Right hindlimb (tissue), 1 donor: ENCODE measurements around the gene ENAH.

ENCODE experiments used
- DNase-seq: peaks from one replicate; pipeline ENCODE4 v3.0.0-alpha.2; 2018

Gene ENAH

DNA sequence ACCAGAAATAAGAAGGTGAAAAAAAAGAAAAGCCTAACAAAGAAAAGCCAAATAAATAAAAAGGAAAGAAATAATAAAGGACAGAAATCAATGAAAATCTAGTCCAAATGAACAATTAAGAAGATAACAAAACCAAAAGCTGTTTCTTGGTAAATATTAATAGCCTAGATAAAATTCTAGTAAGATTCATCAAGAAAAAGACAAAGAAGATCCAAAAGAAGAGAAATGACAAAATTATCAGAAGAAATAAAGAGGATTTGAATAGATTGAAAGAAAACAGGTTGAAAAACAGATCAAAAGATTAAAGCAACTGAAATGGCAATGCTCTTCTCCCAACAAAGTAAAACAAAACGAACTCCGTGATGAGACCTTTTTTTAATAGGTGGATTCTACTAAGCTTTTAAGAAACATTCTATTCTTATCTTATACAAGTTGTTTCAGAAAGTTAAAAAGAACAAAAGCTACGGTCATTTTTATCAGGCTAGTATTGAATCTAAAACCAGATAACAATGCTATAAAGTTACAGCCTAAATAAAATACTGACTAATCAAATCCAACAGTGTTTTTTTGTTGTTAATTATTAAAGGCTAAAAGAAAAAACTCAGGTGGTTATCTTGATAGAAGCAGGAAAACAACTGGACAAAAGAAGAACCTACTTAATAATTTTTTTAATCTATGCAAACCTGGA lies 50.9 kb downstream of the ENAH start:
- DNase-seq, result no peak

DNA sequence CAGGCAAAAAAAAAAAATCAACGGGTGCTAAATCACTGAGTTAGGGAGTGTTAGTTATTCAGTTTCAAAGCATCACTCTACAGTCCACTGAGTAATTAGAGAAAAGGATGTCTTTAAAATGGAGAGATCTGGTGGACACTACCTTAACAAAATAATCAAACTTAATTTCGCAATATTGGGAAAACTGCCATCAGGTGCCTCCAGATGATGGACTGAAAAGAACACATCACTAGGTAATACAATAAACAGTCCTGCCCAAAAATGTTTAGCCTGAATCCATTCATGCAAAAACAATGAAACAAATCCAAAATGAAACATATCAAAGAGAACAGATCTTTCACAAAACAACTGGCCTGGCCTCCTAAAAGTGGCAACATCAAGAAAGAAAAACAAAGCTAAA lies 54.1 kb downstream of the ENAH start:
- no peak for DNase-seq

- DNase-seq, result no peak
These were observed 54.9 kb downstream of the ENAH start for GRCh38 chr1:225597926-225598575.

DNA sequence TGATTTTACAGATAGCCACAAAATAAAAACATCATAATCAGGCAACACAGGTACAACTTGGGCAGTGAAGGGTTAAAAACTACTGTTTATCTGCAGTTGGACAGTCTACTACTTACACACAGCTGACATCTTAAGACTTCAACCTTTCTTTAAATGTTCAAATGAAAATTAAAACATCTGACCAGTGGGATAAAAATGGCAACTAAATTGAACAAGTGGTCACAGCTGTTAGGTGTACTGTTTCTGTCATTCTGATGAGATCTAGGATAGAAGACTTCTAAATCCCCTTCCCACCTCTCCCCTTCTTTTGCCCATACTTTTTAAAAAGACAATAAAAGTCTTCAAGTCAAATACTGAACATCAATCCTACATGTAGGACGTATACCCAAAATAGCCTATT lies 56.2 kb downstream of the ENAH start:
- DNase-seq, result no peak

DNA sequence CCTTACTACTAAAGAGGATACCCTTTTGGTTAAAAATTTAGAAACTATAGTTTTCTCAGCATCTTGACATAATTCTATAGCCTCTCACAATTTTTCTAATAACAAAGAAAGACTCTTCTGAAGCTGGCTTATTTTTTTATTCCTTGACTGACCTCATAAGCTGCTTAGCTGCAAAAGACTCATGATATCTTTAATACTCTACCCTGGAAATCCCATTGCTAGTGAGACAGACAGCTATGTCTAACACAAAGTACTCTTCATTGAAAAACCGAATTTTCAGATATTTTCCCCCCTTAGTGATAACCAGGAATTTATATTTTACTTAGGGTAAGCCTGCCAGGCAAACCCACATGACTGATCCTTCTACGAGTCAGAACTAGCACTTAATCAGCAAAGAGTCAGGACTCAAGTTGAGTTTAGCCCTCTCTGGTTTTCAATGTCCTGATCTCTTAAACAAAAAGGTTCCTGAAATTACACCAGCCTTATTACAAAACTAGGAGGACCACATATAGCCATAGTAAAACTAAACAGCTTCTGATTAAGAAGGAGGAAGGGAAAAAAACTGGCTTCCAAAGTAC lies 56.9 kb downstream of the ENAH start:
- no peak for DNase-seq

DNA sequence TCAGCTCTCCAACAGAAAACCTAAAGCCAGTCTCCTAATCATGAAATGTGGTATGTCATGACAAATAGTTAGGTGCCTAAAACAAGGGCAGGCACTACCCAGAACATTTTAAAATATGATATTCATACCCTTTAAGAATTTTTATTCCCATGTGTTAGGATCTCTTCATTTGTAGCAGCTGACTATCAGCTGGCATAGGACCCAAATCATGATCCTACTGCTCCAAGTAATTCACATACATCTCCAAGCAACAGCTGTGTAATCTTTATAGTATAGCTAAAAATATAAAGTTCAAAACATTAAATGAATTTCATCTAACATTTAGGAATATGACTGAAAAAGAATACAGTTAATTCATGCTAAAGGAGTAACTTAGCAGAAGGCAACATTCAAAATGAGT lies 57.5 kb downstream of the ENAH start:
- DNase-seq, result no peak

GRCh38 chr1:225593414-225593813 lies 59.5 kb downstream of the ENAH start:
- no peak for DNase-seq

DNA sequence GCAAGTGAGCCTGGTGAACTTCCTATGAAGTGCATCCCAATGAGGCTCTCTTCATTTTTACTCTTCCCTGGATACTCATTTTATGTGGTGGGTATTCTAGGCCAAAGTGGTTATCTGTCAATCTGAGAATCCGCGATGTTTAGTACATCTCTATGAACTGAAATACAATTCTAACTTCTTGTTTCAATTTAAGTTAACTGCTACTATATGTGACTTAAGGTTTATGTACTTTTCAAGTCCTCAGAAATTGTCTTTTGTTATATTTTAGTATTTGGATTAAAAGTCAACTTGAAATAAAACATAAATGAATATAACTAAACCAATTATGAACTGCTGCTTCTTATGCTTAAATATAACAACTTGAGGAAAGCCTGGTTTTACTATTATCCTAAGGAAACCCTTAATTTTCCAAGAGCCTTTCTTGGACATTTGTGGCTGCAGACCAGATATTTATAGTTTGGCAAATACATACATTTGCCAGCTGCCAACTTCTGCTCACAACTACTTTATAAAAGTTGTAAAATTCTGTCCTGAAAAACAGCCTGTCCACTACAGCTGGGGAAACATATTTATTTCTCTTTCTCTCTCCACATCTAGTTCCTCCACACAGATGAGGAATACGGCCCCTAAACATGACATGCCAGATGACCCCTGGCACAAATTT lies 60.4 kb downstream of the ENAH start:
- no peak for DNase-seq

DNA sequence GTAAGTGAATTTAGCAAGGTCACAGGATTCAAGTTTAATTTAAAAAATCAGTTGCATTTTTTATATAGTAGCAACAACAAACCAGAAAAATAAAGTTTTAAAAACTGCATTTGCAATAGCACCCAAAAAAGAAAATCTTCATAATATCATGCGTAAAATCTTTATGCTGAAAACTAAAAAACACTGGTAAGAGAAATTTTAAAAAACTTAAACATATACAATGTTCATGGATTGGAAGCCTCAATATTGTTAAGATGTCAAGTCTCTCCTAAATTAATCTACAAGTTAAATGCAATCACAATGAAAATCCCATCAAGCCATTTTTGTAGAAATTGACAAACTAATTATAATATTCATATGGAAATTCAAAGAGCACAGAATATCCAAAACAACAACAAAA lies 65.6 kb downstream of the ENAH start:
- DNase-seq, result no peak

GRCh38 chr1:225581186-225581585 lies 71.7 kb downstream of the ENAH start:
- no peak for DNase-seq

- DNase-seq, result no peak
These were observed 72.5 kb downstream of the ENAH start for GRCh38 chr1:225580238-225581099.

DNA sequence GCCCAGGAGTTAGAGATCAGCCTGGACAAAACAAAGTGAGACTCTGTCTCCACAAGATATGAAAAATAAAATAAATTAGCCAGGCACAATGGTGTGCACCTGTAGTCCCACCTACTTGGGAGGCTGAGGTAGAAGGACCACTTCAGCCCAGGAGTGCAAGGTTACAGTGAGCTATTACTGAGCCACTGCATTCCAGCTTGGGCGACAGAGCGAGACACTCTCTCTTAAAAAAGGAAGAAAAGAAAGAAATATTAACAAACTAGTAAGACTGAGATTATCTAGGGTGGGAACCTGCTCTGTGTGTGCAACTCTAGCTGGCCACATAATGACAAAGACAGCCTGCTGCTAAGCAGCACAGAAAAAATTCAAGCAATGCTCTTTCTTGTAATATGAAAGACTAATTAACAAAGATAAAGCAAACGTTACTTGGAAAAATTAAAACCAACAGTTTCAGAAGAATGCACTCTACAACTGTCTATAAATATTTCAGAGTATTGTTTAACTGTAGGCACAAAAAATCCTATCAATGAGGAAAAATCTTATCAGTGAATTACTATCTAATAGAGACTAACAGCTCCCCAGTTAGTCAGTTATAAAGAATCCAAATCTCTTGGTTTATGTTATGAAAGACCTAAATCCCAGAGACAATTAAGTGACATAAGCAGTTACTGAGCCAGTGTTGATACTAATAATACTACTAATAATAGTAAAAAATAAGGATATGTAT lies 74.5 kb downstream of the ENAH start:
- DNase-seq, result no peak

GRCh38 chr1:225577241-225577640 lies 75.7 kb downstream of the ENAH start:
- no peak for DNase-seq

DNA sequence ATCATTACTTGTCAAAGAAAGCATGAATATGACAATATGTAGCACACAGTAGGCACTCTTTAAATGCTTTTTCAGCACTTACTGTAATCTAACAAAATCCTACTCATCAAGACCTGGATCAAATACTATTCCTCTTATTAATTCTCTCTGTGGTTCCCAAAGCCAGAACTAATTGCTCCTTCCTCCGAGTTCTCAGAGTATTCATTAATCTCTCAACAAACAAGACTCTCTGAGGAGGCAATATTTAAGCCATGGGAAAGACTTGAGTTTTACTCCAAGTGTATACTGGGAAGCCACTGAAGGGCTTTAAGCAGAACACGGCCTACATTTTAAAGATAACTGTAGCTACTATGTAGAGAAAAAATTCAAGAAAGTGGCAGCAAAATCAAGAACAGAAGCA lies 79.7 kb downstream of the ENAH start:
- no peak for DNase-seq

DNA sequence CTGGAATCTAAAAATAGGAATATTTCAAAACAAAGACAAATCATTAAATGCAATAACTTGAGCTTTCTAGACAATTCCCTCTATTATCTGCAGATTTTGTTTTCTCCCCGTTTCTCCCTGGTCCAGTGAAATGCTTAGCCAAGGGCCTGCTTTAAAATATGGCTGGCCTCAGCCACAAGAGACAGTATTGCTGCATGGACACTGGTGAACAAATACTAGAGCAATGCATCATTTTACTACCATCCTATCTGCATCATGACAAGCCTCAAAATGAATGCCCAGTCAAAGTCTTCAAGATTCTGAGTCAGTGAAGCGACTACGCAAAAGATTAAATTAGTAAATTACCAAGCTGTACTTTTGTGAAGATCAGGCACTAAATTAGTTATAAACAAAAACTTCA lies 80.5 kb downstream of the ENAH start:
- no peak for DNase-seq

GRCh38 chr1:225567789-225568188 lies 85.1 kb downstream of the ENAH start:
- no peak for DNase-seq

DNA sequence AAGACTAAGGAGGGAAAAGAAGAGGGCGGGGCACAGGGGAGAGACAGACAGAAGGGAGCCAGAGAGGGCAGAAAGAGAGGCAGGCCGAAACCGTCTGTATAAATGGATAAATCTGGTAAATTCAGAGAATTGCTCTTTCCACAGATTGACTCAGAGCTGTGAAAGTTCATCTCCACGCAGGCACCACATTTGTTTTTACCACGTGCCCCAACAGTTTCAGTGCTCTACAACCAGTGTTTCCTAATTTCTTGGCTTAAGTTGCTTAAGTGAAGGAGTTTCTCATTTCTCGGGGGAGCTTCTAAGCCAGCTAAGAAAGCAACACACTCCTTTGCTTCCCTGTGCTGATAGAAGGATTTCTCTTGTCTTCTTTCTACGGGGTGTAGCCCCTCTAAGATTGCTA lies 87.1 kb downstream of the ENAH start:
- DNase-seq, result no peak

DNA sequence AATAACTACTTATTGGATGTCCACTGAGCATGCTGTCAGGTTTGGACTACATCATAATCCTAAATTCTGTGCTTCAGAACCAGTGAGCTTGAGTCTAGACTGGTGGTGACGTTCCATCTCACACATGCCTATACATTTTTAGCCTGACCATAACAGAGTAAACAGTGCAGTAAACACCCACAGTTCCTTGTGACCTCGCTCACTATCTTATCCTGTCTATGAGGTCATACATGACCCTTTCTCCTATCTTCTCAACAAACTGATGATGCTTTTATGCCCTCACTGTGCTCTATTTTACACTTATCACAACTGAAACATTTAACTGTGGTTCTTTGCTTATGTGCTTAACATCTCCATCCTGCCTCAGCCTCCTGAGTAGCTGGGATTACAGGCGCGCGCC lies 91.2 kb downstream of the ENAH start:
- DNase-seq, result no peak

- no peak for DNase-seq
These were observed 93.0 kb downstream of the ENAH start for GRCh38 chr1:225559902-225560301.

DNA sequence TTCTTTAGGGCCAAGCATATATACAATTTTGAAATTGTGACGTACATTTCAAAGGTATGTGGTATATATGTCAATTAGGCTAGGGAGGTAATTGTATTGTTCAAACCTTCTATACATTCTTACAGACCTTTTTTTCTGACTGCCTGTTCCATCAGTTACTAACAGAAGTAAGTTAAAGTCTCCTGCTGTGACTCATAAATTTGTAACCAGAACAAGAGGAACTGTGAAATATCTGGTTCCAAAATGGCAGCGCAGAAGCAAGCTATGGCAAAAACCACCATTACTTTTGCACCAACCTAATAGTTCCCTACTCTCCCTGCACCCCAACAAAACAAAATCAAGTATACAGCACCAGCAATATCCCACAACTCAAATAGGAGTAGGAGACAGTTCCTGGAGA lies 93.6 kb downstream of the ENAH start:
- no peak for DNase-seq

GRCh38 chr1:225556694-225557093 lies 96.2 kb downstream of the ENAH start:
- no peak for DNase-seq

GRCh38 chr1:225555821-225556220 lies 97.1 kb downstream of the ENAH start:
- no peak for DNase-seq
